ENCODE data around the gene NKPD1. TPM values are rescaled to one million over a fixed set of nuclear protein-coding genes. Genes with fewer than 3 reads are reported as not detected.

Gene NKPD1
- total RNA-seq, 5 donors from 2014 or later (not counting 1 experiment from before 2014, with no cell fraction given), result 0.95 to 1.3 (median 1.2) TPM

DNA sequence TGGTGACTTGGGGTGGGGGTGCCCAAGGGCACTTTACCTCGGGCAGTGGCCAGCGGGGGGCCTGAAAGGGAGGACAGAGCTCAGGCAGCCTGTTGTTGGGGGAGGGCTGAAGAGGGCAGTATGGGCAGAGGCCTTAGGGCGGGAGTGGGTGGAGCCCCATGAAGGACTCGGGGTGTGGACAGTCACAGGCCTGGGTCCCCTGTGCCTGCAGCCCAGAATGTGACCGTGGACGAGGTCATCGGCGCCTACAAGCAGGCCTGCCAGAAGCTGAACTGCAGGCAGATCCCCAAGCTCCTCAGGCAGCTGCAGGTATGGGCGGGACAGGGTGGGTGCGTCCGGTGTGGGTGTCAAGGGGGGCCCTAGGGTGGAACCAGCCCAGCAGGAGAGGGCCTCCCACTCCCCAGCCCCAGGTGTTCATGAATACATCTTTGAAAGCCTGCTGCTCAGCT, 22.5 kb downstream of the NKPD1 start:
- no peaks in the 10 kb centered on the region for H3K27me3 Mint-ChIP-seq
- Histone ChIP-seq H3K27me3 (replicated peaks in 1 of 2; ENCODE audit: control insufficient read depth in 2 of 2, extremely low read depth in 1 of 2, insufficient read depth in 2 of 2, low read length in 1 of 2) (no peaks in the 10 kb centered on the region), H3K9me3 (no peaks in the 10 kb centered on the region), H3K4me3 (ENCODE audit: control insufficient read depth in 1 of 2, extremely low read depth in 1 of 2, low read length in 1 of 2) (no peak overlapping the region), H3K27ac (ENCODE audit: low read length) (no peak overlapping the region), H3K4me1 (ENCODE audit: control insufficient read depth in 1 of 2, extremely low read depth in 1 of 2, insufficient read depth in 2 of 2, low read length in 2 of 2) (peaks cover 0 to 6% of the 10 kb centered on the region in 2 experiments), H3K36me3 (ENCODE audit: control insufficient read depth in 2 of 2, extremely low read depth in 1 of 2, insufficient read depth in 1 of 2, low read length in 1 of 2) (peaks cover 18 to 31% of the 10 kb centered on the region in 2 donors)
- ATAC-seq (replicated peaks in 1 of 4), result no peak
- H3K36me3 Mint-ChIP-seq, result peaks cover 11% of the 10 kb centered on the region
- no peak for DNase-seq
- ChIA-PET CTCF (no interaction called here), POLR2A (no interaction called here)
- peaks cover 4 to 15% (median 14%) of the 10 kb centered on the region in 3 donors for H3K4me1 Mint-ChIP-seq
- WGBS (ENCODE audit: insufficient coverage), result 98% methylated on average over 8 of the region's 11 CpGs
- no peak overlapping the region for H3K4me3 Mint-ChIP-seq
- H3K27ac Mint-ChIP-seq, result no peak overlapping the region
- H3K9me3 Mint-ChIP-seq, result no peaks in the 10 kb centered on the region

DNA sequence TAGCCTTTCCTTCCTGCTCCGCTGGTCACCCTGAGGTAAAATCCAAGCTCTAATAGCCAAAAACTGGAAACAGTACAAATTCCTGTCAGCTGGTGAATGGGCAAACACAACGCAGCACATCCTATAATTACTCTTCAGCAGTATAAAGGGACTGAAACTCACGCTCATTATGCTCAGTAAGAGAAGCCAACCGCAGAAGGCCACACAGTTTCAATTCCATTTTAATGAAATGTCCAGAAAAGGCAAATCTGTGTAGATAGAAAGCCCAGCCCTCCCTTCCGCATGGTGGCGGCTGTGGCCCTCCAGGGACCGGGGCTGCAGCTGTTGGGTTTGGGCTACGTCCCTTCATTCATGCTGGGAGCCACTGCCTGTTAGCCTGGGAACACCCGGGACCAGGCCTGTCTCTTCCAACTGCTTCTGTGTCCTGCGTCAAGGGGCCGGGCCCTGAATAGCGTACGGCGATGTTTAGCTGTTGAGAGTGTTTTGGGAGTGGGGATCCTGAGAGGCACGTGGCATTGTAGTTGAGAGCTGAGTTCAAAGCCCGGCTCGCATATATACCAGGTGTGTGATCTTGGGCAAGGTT, 23.5 kb downstream of the NKPD1 start:
- no peak overlapping the region for H3K4me3 ChIP-seq (ENCODE audit: control insufficient read depth in 1 of 2, extremely low read depth in 1 of 2, low read length in 1 of 2)
- CTCF ChIA-PET, result interaction anchor here in 1 of 2 donors (0.7 kb wide), 1 partner anchor 546 kb away, joined by 3 read pairs; no protein-coding TSS in a partner anchor
- Mint-ChIP-seq H3K27ac (no peak overlapping the region), H3K4me3 (no peak overlapping the region), H3K9me3 (no peaks in the 10 kb centered on the region), H3K4me1 (peaks cover 4 to 14% (median 12%) of the 10 kb centered on the region in 3 donors), H3K27me3 (no peaks in the 10 kb centered on the region), H3K36me3 (peaks cover 3% of the 10 kb centered on the region)
- no peak overlapping the region for H3K27ac ChIP-seq (ENCODE audit: low read length)
- no peaks in the 10 kb centered on the region for H3K9me3 ChIP-seq
- no peaks in the 10 kb centered on the region for H3K27me3 ChIP-seq (replicated peaks in 1 of 2; ENCODE audit: control insufficient read depth in 2 of 2, extremely low read depth in 1 of 2, insufficient read depth in 2 of 2, low read length in 1 of 2)
- ATAC-seq (replicated peaks in 1 of 4), result no peak
- POLR2A ChIA-PET, result interaction anchor here in 1 of 2 donors (0.5 to 0.7 kb wide), 3 partner anchors 55 to 183 kb away, joined by 3 to 9 read pairs (median 4); no protein-coding TSS in a partner anchor
- no peak for DNase-seq
- peaks cover 16 to 22% of the 10 kb centered on the region in 2 donors for H3K36me3 ChIP-seq (ENCODE audit: control insufficient read depth in 2 of 2, extremely low read depth in 1 of 2, insufficient read depth in 1 of 2, low read length in 1 of 2)
- peaks cover 0 to 6% of the 10 kb centered on the region in 2 experiments for H3K4me1 ChIP-seq (ENCODE audit: control insufficient read depth in 1 of 2, extremely low read depth in 1 of 2, insufficient read depth in 2 of 2, low read length in 2 of 2)
- WGBS (ENCODE audit: insufficient coverage), result 96% methylated on average over 12 of the region's 17 CpGs

DNA sequence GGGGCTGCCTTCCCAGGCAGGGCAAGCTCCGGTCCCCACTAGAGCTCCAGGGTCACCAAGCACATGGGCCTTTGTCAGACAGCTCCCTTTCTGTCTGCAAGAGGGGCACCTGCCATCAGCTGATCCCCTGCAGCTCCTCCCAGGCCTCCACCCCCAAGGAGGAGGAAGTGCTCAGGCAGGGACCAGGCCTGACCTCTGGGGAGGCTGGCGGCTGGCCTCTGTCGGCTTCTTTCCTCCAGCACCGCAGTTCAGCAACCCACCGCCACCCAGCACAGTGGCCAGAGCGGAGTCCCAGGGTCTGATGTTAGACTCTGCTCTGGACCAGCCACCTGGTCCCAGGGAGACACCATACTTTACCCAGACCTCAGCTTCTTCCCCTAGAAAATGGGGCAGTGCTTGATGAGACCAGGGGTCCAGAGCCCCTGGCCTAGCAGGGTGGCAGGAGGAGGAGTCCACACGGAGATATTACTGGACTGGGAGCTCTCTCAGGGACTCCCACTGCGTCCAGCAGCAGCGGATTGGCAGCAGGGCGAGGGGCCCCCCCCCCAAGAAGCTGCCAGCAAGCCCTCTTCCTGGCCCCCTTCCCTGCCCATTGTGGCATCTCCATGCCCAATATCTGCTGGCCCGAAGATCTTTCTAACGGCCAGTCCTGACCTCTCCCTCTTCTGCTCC, 24.1 kb downstream of the NKPD1 start:
- H3K27me3 Mint-ChIP-seq, result no peaks in the 10 kb centered on the region
- CTCF ChIA-PET, result interaction anchor here in 1 of 2 donors (0.7 kb wide), 1 partner anchor 546 kb away, joined by 3 read pairs; no protein-coding TSS in a partner anchor
- H3K27me3 ChIP-seq (replicated peaks in 1 of 2; ENCODE audit: control insufficient read depth in 2 of 2, extremely low read depth in 1 of 2, insufficient read depth in 2 of 2, low read length in 1 of 2), result no peaks in the 10 kb centered on the region
- no peaks in the 10 kb centered on the region for H3K9me3 ChIP-seq
- peaks cover 11 to 16% of the 10 kb centered on the region in 2 donors for H3K36me3 ChIP-seq (ENCODE audit: control insufficient read depth in 2 of 2, extremely low read depth in 1 of 2, insufficient read depth in 1 of 2, low read length in 1 of 2)
- ATAC-seq (replicated peaks in 1 of 4) (no peak), DNase-seq (no peak)
- 98% methylated on average over 10 of the region's 12 CpGs for WGBS (ENCODE audit: insufficient coverage)
- peaks cover 0 to 6% of the 10 kb centered on the region in 2 experiments for H3K4me1 ChIP-seq (ENCODE audit: control insufficient read depth in 1 of 2, extremely low read depth in 1 of 2, insufficient read depth in 2 of 2, low read length in 2 of 2)
- H3K4me3 Mint-ChIP-seq, result no peak overlapping the region
- no peak overlapping the region for H3K27ac Mint-ChIP-seq
- H3K4me1 Mint-ChIP-seq, result peaks cover 6 to 14% (median 12%) of the 10 kb centered on the region in 3 donors
- POLR2A ChIA-PET, result interaction anchor here in 1 of 2 donors (0.5 kb wide), 1 partner anchor 64 kb away, joined by 9 read pairs; no protein-coding TSS in a partner anchor
- H3K27ac ChIP-seq (ENCODE audit: low read length), result no peak overlapping the region
- no peak overlapping the region for H3K4me3 ChIP-seq (ENCODE audit: control insufficient read depth in 1 of 2, extremely low read depth in 1 of 2, low read length in 1 of 2)
- H3K9me3 Mint-ChIP-seq, result no peaks in the 10 kb centered on the region
- H3K36me3 Mint-ChIP-seq, result peaks cover 3% of the 10 kb centered on the region

DNA sequence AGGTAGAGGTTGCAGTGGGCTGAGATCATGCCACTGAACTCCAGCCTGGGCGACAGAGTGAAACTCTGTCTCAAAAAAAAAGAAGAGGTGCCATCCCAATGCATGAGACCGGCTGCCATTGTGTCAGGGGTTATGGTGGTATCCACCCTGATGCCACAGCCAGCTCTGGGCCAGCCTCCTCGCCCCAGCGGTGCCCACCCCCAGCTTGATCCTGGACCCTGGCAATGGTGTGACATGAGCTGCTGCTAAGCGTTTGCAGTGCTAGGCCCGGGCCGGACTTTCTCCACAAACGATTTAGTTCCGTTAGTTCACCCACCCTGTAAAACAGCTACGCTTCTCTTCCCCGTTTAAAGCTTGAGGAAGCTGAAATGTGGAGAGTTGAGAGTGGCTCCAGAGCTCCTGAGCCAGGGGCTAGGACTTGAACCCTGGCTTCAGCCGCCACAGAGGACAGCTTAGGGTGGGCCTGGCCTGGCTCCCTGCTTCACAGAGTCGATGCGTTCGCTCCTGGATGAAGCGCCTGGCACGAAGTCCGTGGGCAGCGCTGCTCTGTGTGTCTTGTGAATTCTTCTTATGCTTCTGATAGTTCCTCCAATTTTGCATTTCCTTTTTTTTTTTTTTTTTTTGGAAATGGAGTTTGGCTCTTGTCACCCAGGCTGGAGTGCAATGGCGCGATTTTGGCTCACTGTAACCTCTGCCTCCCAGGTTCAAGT, 25.5 kb downstream of the NKPD1 start:
- Mint-ChIP-seq H3K27ac (no peak overlapping the region), H3K9me3 (no peaks in the 10 kb centered on the region), H3K36me3 (no peaks in the 10 kb centered on the region), H3K4me1 (peaks cover 6 to 14% (median 12%) of the 10 kb centered on the region in 3 donors), H3K4me3 (no peak overlapping the region), H3K27me3 (no peaks in the 10 kb centered on the region)
- CTCF ChIA-PET, result no interaction called here
- peaks cover 5% of the 10 kb centered on the region in 2 donors for H3K36me3 ChIP-seq (ENCODE audit: control insufficient read depth in 2 of 2, extremely low read depth in 1 of 2, insufficient read depth in 1 of 2, low read length in 1 of 2)
- H3K4me3 ChIP-seq (ENCODE audit: control insufficient read depth in 1 of 2, extremely low read depth in 1 of 2, low read length in 1 of 2), result no peak overlapping the region
- H3K4me1 ChIP-seq (ENCODE audit: control insufficient read depth in 1 of 2, extremely low read depth in 1 of 2, insufficient read depth in 2 of 2, low read length in 2 of 2), result peaks cover 0 to 6% of the 10 kb centered on the region in 2 experiments
- POLR2A ChIA-PET, result no interaction called here
- ATAC-seq (replicated peaks in 1 of 4), result no peak
- 95% methylated on average over 8 of the region's 21 CpGs for WGBS (ENCODE audit: insufficient coverage)
- no peaks in the 10 kb centered on the region for H3K27me3 ChIP-seq (replicated peaks in 1 of 2; ENCODE audit: control insufficient read depth in 2 of 2, extremely low read depth in 1 of 2, insufficient read depth in 2 of 2, low read length in 1 of 2)
- no peak overlapping the region for H3K27ac ChIP-seq (ENCODE audit: low read length)
- no peak for DNase-seq
- H3K9me3 ChIP-seq, result no peaks in the 10 kb centered on the region

DNA sequence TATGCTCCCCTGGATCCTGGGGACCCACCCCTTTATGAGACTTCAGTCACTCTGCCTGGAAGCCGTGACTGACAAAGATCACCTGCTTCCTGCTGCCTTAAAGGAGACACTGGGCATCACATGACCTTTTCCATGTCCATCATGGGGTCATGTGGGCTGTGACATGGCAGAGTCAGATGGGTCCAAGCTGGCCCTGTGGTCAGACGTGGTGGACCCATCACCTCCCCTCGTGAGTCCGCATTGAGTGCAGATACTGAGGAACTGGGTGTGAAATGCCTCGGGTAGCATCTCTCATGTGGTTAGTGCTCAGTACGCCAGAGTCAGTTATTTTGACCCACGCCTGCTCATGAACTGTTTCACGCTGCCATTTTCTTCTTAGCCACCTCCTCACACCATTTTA, 27.1 kb downstream of the NKPD1 start:
- peaks cover 0 to 6% of the 10 kb centered on the region in 2 experiments for H3K4me1 ChIP-seq (ENCODE audit: control insufficient read depth in 1 of 2, extremely low read depth in 1 of 2, insufficient read depth in 2 of 2, low read length in 2 of 2)
- no peak for ATAC-seq (replicated peaks in 1 of 4)
- Mint-ChIP-seq H3K27ac (no peak overlapping the region), H3K9me3 (no peaks in the 10 kb centered on the region), H3K4me3 (no peak overlapping the region), H3K36me3 (no peaks in the 10 kb centered on the region), H3K27me3 (no peaks in the 10 kb centered on the region), H3K4me1 (peaks cover 6 to 14% (median 12%) of the 10 kb centered on the region in 3 donors)
- no peak overlapping the region for H3K27ac ChIP-seq (ENCODE audit: low read length)
- H3K36me3 ChIP-seq (ENCODE audit: control insufficient read depth in 2 of 2, extremely low read depth in 1 of 2, insufficient read depth in 1 of 2, low read length in 1 of 2), result peaks cover 5% of the 10 kb centered on the region in 2 donors
- POLR2A ChIA-PET, result no interaction called here
- CTCF ChIA-PET, result no interaction called here
- 88% methylated on average over 1 of the region's 8 CpGs for WGBS (ENCODE audit: insufficient coverage)
- DNase-seq, result no peak
- no peaks in the 10 kb centered on the region for H3K27me3 ChIP-seq (replicated peaks in 1 of 2; ENCODE audit: control insufficient read depth in 2 of 2, extremely low read depth in 1 of 2, insufficient read depth in 2 of 2, low read length in 1 of 2)
- H3K4me3 ChIP-seq (ENCODE audit: control insufficient read depth in 1 of 2, extremely low read depth in 1 of 2, low read length in 1 of 2), result no peak overlapping the region
- no peaks in the 10 kb centered on the region for H3K9me3 ChIP-seq

DNA sequence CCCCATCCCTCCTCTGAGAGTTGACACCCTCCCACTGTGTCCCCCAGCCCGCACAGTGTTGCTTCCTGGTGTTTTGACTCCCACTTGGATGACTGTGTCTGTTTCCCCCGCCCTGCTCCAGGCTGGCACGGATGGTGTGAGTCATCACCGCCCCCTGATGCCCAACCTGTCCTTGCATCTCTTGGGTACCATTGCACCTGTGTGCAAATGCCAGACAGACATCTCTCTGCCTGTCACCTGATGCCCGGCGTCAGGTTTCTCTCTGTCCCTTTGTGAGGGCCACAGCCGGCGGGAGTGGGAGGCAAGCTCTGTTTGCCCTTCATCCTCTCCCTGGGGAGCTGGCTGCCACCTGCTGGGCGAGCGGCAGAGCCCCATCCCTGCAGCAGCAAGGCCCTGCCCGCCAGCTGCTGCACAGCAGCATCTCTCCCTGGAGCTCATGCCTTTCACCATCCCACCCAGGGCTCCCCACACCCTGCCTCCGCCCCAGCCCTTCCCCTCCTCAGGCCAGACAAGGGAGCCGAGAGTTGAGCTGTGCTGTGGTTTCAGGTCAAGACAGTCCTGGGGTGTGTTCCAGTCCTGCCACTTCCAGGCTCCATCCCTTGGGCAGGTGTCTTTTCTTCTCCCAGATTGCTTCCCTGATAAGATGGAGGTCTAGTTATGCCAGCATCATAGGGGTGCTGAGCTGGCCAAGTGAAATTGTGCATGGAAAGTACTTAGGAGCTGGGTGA, 29.7 kb downstream of the NKPD1 start:
- Histone ChIP-seq H3K4me3 (ENCODE audit: control insufficient read depth in 1 of 2, extremely low read depth in 1 of 2, low read length in 1 of 2) (no peak overlapping the region), H3K27me3 (replicated peaks in 1 of 2; ENCODE audit: control insufficient read depth in 2 of 2, extremely low read depth in 1 of 2, insufficient read depth in 2 of 2, low read length in 1 of 2) (no peaks in the 10 kb centered on the region), H3K4me1 (ENCODE audit: control insufficient read depth in 1 of 2, extremely low read depth in 1 of 2, insufficient read depth in 2 of 2, low read length in 2 of 2) (peaks cover 0 to 6% of the 10 kb centered on the region in 2 experiments), H3K27ac (ENCODE audit: low read length) (no peak overlapping the region), H3K9me3 (no peaks in the 10 kb centered on the region), H3K36me3 (ENCODE audit: control insufficient read depth in 2 of 2, extremely low read depth in 1 of 2, insufficient read depth in 1 of 2, low read length in 1 of 2) (peaks cover 3 to 5% of the 10 kb centered on the region in 2 donors)
- H3K27me3 Mint-ChIP-seq, result no peaks in the 10 kb centered on the region
- peaks cover 7 to 13% (median 9%) of the 10 kb centered on the region in 3 donors for H3K4me1 Mint-ChIP-seq
- H3K9me3 Mint-ChIP-seq, result no peaks in the 10 kb centered on the region
- CTCF ChIA-PET, result no interaction called here
- no peaks in the 10 kb centered on the region for H3K36me3 Mint-ChIP-seq
- H3K4me3 Mint-ChIP-seq, result no peak overlapping the region
- no peak overlapping the region for H3K27ac Mint-ChIP-seq
- POLR2A ChIA-PET, result no interaction called here
- ATAC-seq (replicated peaks in 1 of 4), result no peak
- 81% methylated on average over 8 of the region's 13 CpGs for WGBS (ENCODE audit: insufficient coverage)
- DNase-seq, result no peak

All from T-cell (primary cell).